Karpas-422 (cell line): ENCODE results near the gene KRAS. TPM values are rescaled to one million over a fixed set of nuclear protein-coding genes. Genes with fewer than 3 reads are reported as not detected.
A peak's percentile ranks its signal among the peaks of the same experiment; 100 is the strongest.
"Not testable (repeated sequence)": the region's sequence is repeated elsewhere in the genome, so short reads cannot be mapped to it uniquely, and the experiment has no call there.

Source experiments
- DNase-seq: peaks from one replicate; pipeline ENCODE4 v3.0.0-alpha.2; 2015
- H2AFZ ChIP-seq: fragments of 200-600 bp; sonication (generic); 2 replicates; pipeline ENCODE4 v1.6.1; 2014; ENCODE audit warnings: antibody characterized with exemption, low read length, mixed read lengths
- H3K27ac ChIP-seq: fragments of 200-600 bp; sonication (generic); 2 replicates; pipeline ENCODE4 v1.5.1; 2014; ENCODE audit warnings: mild to moderate bottlenecking, low read length, moderate library complexity
- H3K27me3 ChIP-seq: fragments of 200-600 bp; sonication (generic); 2 replicates; pipeline ENCODE4 v1.6.1; 2014; ENCODE audit warnings: low read length, mixed read lengths
- H3K36me3 ChIP-seq: fragments of 200-600 bp; sonication (generic); 2 replicates; pipeline ENCODE4 v1.6.1; 2014; ENCODE audit warnings: low read length, mixed read lengths; ENCODE audit not compliant: insufficient read depth
- H3K4me1 ChIP-seq: fragments of 200-600 bp; sonication (generic); 2 replicates; pipeline ENCODE4 v1.6.1; 2014; ENCODE audit warnings: mild to moderate bottlenecking, low read length, mixed read lengths
- H3K4me2 ChIP-seq: fragments of 200-600 bp; sonication (generic); 2 replicates; pipeline ENCODE4 v1.6.1; 2014; ENCODE audit warnings: low read length, low read depth, mild to moderate bottlenecking; ENCODE audit not compliant: poor library complexity, severe bottlenecking
- H3K4me3 ChIP-seq: fragments of 200-600 bp; sonication (generic); 2 replicates; pipeline ENCODE4 v1.5.1; 2014; ENCODE audit warnings: mild to moderate bottlenecking, antibody characterized with exemption, low read length, mixed read lengths
- H3K79me2 ChIP-seq: fragments of 200-600 bp; sonication (generic); 2 replicates; pipeline ENCODE4 v1.6.1; 2014; ENCODE audit warnings: mild to moderate bottlenecking, low read length, mixed read lengths
- H3K9ac ChIP-seq: fragments of 200-600 bp; sonication (generic); 2 replicates; pipeline ENCODE4 v1.6.0; 2014; ENCODE audit warnings: low read length
- H3K9me2 ChIP-seq: fragments of 200-600 bp; sonication (generic), shearing (Covaris generic); replicated peaks from 2 replicates; pipeline ENCODE4 v1.6.0; 2014; ENCODE audit warnings: mild to moderate bottlenecking, low read length, moderate library complexity; ENCODE audit not compliant: insufficient read depth
- H3K9me3 ChIP-seq: fragments of 300-700, 200-600 bp; sonication (generic); 2 replicates; pipeline ENCODE4 v1.6.1; 2014; ENCODE audit warnings: low read length, mixed read lengths
- H4K20me1 ChIP-seq: fragments of 200-600 bp; sonication (generic); 2 replicates; pipeline ENCODE4 v1.6.1; 2014; ENCODE audit warnings: mild to moderate bottlenecking, antibody characterized with exemption, low read length, low read depth; ENCODE audit not compliant: insufficient read depth
- total RNA-seq: library from RNA; depleted of rRNA; stranded (reverse); fragments of >200 nt; shearing (Covaris generic); gene quantifications from 2 replicates; pipeline ENCODE4 v1.2.3, GENCODE V29; 2014; ENCODE audit warnings: low replicate concordance; rRNA removed

KRAS gene
- 13.5 and 35.8 TPM in 2 replicates for total RNA-seq

DNA sequence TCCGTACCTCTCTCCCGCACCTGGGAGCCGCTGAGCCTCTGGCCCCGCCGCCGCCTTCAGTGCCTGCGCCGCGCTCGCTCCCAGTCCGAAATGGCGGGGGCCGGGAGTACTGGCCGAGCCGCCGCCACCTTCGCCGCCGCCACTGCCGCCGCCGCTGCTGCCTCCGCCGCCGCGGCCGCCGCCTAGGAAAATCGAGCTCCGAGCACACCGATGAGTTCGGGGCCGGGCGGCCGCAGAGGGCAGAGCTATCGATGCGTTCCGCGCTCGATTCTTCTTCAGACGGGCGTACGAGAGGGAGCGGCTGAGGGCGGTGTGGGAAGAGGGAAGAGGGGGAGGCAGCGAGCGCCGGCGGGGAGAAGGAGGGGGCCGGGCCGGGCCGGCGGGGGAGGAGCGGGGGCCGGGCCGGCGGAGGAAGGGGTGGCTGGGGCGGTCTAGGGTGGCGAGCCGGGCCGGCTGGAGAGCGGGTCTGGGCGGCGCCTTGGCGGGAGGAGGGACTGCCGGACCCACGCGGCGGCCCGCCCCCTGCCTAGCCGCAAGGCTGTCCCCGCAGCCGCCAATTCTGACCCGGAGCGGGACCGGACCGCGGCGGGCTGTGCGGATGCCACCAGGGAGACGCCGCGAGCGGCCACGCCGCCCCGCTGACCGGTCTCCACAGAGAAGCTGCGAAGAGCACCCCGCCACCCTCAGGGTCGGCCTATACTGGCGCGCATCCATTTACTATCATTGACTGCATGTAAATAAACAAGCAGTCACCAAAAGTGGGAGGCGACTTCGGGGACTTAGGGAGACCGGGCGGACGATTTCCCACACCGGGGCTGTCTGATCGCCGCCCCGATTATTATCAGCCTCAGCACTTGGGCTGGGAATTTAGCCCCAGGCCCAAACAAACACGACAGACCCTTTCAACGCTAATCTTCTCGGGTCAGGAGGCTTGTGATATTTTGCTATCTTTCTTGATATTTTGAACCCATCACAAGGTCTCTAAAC lies at the start of gene KRAS:
KRAS (minus strand) TSS at position 186 of the 987 bp plus-strand sequence.
- Histone ChIP-seq H3K4me1 (peaks cover 58% of the 10 kb centered on the region), H3K4me3 (peak within 1 kb of the TSS; percentile 90), H3K79me2 (peaks cover 41% of the 10 kb centered on the region), H2AFZ (peak within 1 kb of the TSS; percentile 92), H3K4me2 (peak within 1 kb of the TSS; percentile 95), H3K9me2 (no peaks in the 10 kb centered on the region), H3K27ac (peak within 1 kb of the TSS; percentile 58), H3K27me3 (no peaks in the 10 kb centered on the region), H3K9ac (peak within 1 kb of the TSS; percentile 91), H3K9me3 (no peaks in the 10 kb centered on the region), H4K20me1 (no peaks in the 10 kb centered on the region), H3K36me3 (peaks cover 8% of the 10 kb centered on the region)
- DNase-seq, result peak; percentile 98

DNA sequence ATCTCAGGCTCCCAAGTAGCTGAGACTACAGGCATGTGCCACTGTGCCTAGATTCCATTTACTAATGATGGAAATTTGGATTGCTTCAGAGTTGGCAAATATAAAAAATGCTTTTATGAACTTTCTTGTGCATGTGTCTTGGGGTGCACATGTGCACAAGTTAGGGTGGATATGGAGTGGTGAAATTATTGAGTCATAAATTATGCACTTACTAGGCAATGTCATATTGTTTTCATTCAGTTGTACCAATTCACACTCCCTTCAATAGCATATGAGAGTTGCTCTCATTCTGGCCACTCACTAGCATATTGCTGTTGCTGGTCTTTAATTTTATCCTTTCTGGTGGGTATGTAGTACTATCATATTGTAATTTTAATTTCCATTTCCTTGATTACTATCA lies 45.7 kb upstream of the KRAS start:
- Histone ChIP-seq H3K36me3 (no peaks in the 10 kb centered on the region), H3K9me2 (no peaks in the 10 kb centered on the region), H3K9ac (no peak overlapping the region)

GRCh38 chr12:25295361-25295760 lies 44.6 kb upstream of the KRAS start:
- Histone ChIP-seq H3K4me3 (no peak overlapping the region), H3K27ac (no peak overlapping the region), H3K9me2 (no peaks in the 10 kb centered on the region), H3K27me3 (no peaks in the 10 kb centered on the region), H3K9ac (no peak overlapping the region), H2AFZ (no peak overlapping the region), H3K36me3 (no peaks in the 10 kb centered on the region), H3K79me2 (no peaks in the 10 kb centered on the region), H3K4me1 (peaks cover 10% of the 10 kb centered on the region), H3K9me3 (no peaks in the 10 kb centered on the region), H3K4me2 (no peak overlapping the region), H4K20me1 (no peaks in the 10 kb centered on the region)
- DNase-seq, result no peak

More for the DNA sequence above, 45.7 kb upstream of the KRAS start:
- DNase-seq, result no peak
- H3K79me2 ChIP-seq, result no peaks in the 10 kb centered on the region
- peaks cover 10% of the 10 kb centered on the region for H3K4me1 ChIP-seq
- no peak overlapping the region for H3K4me3 ChIP-seq
- no peak overlapping the region for H3K4me2 ChIP-seq
- H3K27ac ChIP-seq, result no peak overlapping the region
- no peaks in the 10 kb centered on the region for H3K27me3 ChIP-seq
- H2AFZ ChIP-seq, result no peak overlapping the region
- no peaks in the 10 kb centered on the region for H3K9me3 ChIP-seq
- H4K20me1 ChIP-seq, result no peaks in the 10 kb centered on the region

- Histone ChIP-seq H3K79me2 (no peaks in the 10 kb centered on the region), H3K4me3 (no peak overlapping the region), H3K9ac (no peak overlapping the region), H3K27ac (no peak overlapping the region), H4K20me1 (no peaks in the 10 kb centered on the region), H3K27me3 (no peaks in the 10 kb centered on the region), H3K9me3 (no peaks in the 10 kb centered on the region), H3K9me2 (no peaks in the 10 kb centered on the region), H2AFZ (no peak overlapping the region), H3K4me1 (peaks cover 10% of the 10 kb centered on the region), H3K36me3 (no peaks in the 10 kb centered on the region), H3K4me2 (no peak overlapping the region)
- DNase-seq, result no peak
These were observed 42.9 kb upstream of the KRAS start for GRCh38 chr12:25293653-25294052.

- not testable (repeated sequence) for DNase-seq
- H2AFZ ChIP-seq, result 0 out of 2 replicates have a peak overlapping the region, but pooled peaks have one; percentile 38
These were observed 42.1 kb upstream of the KRAS start for GRCh38 chr12:25292810-25293221.

GRCh38 chr12:25287610-25288009 lies 36.9 kb upstream of the KRAS start:
- Histone ChIP-seq H3K27ac (no peak overlapping the region), H3K4me2 (no peak overlapping the region), H3K9ac (no peak overlapping the region), H3K4me1 (peaks cover 13% of the 10 kb centered on the region), H3K4me3 (no peak overlapping the region), H3K79me2 (no peaks in the 10 kb centered on the region), H3K9me2 (no peaks in the 10 kb centered on the region), H3K36me3 (no peaks in the 10 kb centered on the region), H4K20me1 (no peaks in the 10 kb centered on the region), H3K27me3 (no peaks in the 10 kb centered on the region), H3K9me3 (no peaks in the 10 kb centered on the region), H2AFZ (no peak overlapping the region)
- no peak for DNase-seq

More at GRCh38 chr12:25292810-25293221, 42.1 kb upstream of the KRAS start:
- H3K79me2 ChIP-seq, H4K20me1 ChIP-seq, H3K9me3 ChIP-seq, H3K4me1 ChIP-seq, H3K27ac ChIP-seq, H3K4me3 ChIP-seq, H3K9ac ChIP-seq, H3K9me2 ChIP-seq, H3K27me3 ChIP-seq, H3K36me3 ChIP-seq: not testable (repeated sequence)
- H3K4me2 ChIP-seq, result peak overlapping the region; percentile 4

- H3K27ac ChIP-seq, result no peak overlapping the region
- no peak overlapping the region for H3K4me3 ChIP-seq
- no peak overlapping the region for H3K4me2 ChIP-seq
- no peaks in the 10 kb centered on the region for H3K27me3 ChIP-seq
- H3K4me1 ChIP-seq, result peaks cover 15% of the 10 kb centered on the region
- H3K36me3 ChIP-seq, result no peaks in the 10 kb centered on the region
- no peaks in the 10 kb centered on the region for H3K9me2 ChIP-seq
- H3K79me2 ChIP-seq, result no peaks in the 10 kb centered on the region
- no peak overlapping the region for H2AFZ ChIP-seq
- no peak overlapping the region for H3K9ac ChIP-seq
- H3K9me3 ChIP-seq, result no peaks in the 10 kb centered on the region
- no peaks in the 10 kb centered on the region for H4K20me1 ChIP-seq
- DNase-seq, result no peak
These were observed 36.1 kb upstream of the KRAS start for GRCh38 chr12:25286837-25287236.

- H3K9me2 ChIP-seq, result no peaks in the 10 kb centered on the region
- no peaks in the 10 kb centered on the region for H3K9me3 ChIP-seq
- no peak for DNase-seq
- H3K27me3 ChIP-seq, result no peaks in the 10 kb centered on the region
- no peak overlapping the region for H3K4me2 ChIP-seq
- no peak overlapping the region for H3K27ac ChIP-seq
- no peaks in the 10 kb centered on the region for H4K20me1 ChIP-seq
- peaks cover 15% of the 10 kb centered on the region for H3K4me1 ChIP-seq
- no peak overlapping the region for H3K4me3 ChIP-seq
- H2AFZ ChIP-seq, result no peak overlapping the region
- no peaks in the 10 kb centered on the region for H3K36me3 ChIP-seq
- no peaks in the 10 kb centered on the region for H3K79me2 ChIP-seq
- H3K9ac ChIP-seq, result no peak overlapping the region
These were observed 33.3 kb upstream of the KRAS start for GRCh38 chr12:25284024-25284423.
